CD4-positive, alpha-beta T cell treated with Interleukin-10 for 1 hour (primary cell): ENCODE measurements around the gene GLT1D1.
"Not testable (repeated sequence)": the region's sequence is repeated elsewhere in the genome, so short reads cannot be mapped to it uniquely, and the experiment has no call there.

Experiments
- DNase-seq: peaks from one replicate; pipeline ENCODE4 v3.0.0-alpha.2; 2020

GLT1D1 gene

GRCh38 chr12:128852885-128853599 lies at the start of gene GLT1D1:
TSS of gene GLT1D1 (plus strand) at chr12:128853478. CDS start at chr12:128853582, 104 bp downstream.
- no peak for DNase-seq

GRCh38 chr12:128803788-128804187 lies 49.5 kb upstream of the GLT1D1 start:
- no peak for DNase-seq

- no peak for DNase-seq
These were observed 48.5 kb upstream of the GLT1D1 start for GRCh38 chr12:128804762-128805161.

- DNase-seq = not testable (repeated sequence)
These were observed 47.9 kb upstream of the GLT1D1 start for GRCh38 chr12:128805406-128805805.

GRCh38 chr12:128806573-128806972 lies 46.7 kb upstream of the GLT1D1 start:
- DNase-seq = no peak

DNA sequence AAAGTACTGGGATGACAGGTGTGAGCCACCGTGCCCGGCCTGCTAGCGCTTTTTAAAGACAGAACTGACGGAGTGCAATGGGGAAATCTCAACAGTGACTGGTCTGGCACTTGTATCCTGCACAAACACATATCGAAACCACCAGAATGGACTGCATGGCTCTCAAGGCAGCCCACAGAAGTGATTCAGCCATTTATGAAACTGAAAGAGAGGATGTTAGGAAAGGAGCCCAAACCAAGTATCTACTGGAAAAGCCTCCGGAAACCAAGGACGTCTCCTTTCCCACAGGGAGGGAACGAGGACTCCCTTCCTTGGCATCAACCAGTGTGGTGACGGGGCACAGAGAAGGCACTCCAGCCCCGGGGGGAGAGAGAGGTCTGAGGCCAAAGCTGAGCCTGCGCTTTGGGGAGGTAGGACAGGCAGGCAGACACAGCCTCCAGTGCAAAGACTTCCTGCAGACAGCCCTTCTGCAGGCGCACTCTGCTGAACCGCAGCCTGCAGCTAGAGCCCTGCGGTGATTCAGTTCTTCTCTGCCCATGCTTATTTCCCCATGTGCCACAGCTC lies 46.0 kb upstream of the GLT1D1 start:
- DNase-seq = no peak

- DNase-seq = no peak
These were observed 44.6 kb upstream of the GLT1D1 start for GRCh38 chr12:128808651-128809050.

DNA sequence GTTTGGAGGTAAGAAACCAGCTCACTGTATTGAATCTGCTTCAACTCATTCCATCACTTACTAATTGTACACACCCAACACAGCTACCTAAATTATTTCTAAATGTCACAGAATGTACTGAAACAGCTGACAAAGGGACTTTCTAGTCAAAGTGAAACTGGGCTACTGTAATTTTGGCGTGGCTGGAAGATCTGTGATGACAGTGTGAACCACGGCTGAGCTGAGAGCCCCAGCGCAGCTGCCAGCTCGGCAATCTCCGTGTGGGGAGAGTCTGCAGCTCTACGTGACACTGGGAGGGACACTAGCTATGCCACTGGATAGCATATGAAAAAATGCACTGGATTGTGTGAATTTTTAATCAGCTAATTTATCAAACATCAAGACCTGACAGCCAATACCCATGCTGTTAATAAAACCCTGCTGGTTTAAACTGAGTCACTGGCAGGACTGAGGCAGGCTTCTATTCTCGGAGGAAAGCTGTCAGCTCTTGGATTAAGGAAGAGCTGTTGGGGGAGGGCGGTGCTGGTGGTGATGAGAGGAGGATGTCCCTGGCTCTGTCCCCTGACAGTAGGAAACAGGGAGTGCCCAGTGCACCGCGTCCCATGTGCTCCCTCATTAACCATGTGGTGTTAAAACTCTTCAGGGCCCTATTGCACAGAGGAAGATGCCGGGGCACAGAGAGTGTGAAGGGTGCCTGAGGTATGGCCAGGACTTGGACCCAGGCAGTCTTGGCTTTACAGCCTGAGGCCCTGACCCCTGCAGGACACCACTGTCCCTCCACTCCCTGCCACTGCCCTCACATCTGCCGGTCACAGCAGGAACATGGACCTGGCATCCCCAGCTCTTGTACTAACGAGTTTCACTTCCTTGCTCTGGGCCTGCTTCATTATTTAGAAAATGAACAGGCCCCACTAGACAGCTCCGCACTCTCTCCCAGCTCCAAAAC lies 42.8 kb upstream of the GLT1D1 start:
- DNase-seq = peak; percentile 34

DNA sequence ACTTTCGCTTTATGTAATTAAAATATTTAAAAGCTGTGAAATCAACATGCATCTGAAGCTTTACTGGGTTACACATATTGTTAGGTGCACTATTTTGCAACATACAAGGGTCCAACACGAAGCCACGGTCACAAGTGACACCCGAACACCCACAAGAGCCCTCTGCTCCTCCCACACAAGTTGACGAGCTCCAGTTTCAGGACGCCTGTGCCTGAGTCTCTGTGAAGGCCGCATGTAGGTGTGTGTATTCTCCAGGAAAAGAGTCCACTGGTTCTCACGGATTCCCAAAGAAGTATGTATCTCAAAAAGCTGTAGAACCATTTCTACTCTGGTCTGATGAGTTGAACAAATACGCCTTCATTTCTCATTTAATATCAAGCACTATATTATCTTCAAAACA lies 41.5 kb upstream of the GLT1D1 start:
- DNase-seq = peak; percentile 38

GRCh38 chr12:128813392-128813791 lies 39.9 kb upstream of the GLT1D1 start:
- DNase-seq = no peak

GRCh38 chr12:128813883-128814282 lies 39.4 kb upstream of the GLT1D1 start:
- no peak for DNase-seq

DNA sequence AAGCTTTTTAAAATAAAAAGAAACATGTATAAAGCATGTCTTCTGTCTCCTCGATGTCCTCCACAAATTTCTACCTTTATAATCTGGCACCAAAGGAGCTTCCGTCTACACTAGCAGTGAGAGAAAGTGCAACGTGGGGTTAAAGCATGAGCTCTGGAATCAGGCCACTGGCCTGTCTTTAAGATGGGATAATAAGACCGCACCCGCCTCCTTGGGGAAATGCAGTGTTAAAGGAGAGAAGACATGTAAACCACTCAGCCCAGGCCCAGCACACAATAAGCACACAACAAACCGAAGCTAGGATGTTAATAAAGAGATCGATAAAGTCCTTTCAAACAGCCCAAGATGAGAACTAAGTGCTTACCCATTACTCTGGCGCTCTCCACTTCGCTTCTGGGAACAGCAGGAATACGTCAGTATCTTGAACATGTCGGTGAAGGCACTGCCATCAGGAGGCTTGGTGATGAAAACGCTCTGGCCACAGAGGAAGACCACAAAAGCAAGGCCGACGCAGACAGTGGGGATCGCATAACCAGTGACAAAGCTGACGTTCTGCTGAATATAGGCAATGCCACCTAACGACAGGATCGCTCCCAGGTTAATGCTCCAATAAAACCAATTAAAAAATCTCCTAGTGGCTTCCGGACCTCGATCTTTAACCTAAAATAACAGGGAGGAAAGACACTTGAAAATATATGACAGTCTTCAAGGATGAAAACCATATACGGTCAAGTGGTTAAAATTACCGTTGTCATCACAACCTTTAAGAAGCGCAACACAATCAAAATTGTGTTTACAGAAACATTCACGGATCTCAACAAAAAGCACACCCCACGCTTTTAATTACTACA lies 38.6 kb upstream of the GLT1D1 start:
- DNase-seq = no peak

GRCh38 chr12:128815779-128816642 lies 37.3 kb upstream of the GLT1D1 start:
- no peak for DNase-seq

GRCh38 chr12:128816643-128816920 lies 36.7 kb upstream of the GLT1D1 start:
- DNase-seq = no peak

DNA sequence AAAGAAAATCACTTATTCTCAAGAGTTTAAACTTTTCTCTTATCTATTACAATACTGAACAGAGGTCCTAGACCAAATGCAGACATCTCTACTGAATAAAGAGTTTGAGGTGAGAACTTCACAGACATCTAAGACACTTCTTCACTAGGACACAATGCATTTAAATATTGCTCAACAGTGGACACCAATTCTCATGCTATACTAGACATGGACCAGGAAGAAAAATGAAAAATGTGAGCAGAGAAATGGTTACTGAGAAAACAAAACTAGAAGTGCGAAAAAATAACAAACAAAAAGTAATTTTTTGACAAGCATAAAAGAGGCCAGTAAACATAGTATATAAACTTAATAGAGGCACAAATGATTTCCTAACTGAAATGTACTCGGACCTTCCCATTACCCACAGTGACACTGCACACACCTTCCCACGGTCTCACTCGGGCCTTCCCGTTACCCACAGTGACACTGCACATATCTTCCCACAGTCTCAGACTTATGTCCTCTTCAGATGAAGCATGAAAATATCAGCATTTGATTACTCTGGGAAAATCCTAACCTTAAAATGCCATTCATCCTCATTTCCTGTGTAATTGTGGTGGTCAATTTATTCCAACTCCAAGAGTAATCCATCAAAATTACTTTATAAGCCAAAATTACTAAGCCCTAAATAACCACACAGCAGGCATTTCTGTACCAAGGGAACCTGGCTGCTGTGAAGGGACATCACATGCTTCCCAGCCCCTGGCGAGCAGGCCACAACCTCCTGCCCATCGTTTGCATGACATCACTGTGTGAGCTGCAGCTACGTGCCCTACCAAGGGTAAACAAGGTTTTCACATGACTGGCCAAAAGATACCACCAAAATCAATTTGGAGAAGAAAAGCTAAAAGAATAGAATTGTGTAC lies 35.9 kb upstream of the GLT1D1 start:
- peak; percentile 31 for DNase-seq

DNA sequence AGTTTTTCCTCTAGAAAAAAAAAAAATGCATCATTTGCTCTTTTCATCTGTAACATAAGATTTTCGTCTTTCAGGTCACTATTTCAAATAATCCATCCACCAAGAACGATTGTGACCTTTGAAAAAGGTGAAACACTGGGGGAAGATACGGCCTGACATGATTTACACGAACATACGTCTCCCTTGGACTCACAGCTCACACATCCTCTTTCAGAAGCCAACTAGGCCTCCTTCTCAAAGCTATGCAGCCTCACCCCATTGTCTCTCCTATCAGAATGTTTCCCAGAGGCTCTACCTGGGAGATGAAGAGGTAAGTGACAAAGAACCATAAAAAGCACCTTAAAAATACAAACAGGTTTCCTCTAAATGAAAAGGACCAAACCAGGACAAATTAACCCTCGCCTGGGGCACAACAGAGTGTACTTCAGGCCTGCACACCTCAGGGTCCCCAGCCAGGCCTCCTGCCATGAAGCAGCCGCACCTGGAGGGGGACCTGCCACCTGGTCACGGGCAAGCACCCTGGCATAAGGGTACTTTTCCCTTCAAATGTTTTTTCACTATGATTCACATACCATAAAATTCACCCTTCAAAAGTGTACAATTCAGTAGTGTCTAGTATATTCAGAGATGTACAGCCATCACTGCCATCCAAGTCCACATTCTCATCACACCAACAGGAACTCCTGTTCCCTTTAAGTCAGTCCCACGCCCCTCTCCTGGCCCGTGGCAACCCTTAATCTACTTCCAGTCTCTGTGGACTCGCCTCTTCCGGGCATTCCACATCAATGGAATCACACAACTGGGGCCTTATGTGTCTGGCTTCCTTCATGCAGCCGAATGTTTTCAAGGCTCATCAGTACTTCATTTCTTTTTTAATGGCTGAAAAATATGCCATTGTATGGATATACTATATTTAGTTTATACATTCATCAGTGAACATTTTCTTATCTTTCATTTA lies 34.9 kb upstream of the GLT1D1 start:
- no peak for DNase-seq

DNA sequence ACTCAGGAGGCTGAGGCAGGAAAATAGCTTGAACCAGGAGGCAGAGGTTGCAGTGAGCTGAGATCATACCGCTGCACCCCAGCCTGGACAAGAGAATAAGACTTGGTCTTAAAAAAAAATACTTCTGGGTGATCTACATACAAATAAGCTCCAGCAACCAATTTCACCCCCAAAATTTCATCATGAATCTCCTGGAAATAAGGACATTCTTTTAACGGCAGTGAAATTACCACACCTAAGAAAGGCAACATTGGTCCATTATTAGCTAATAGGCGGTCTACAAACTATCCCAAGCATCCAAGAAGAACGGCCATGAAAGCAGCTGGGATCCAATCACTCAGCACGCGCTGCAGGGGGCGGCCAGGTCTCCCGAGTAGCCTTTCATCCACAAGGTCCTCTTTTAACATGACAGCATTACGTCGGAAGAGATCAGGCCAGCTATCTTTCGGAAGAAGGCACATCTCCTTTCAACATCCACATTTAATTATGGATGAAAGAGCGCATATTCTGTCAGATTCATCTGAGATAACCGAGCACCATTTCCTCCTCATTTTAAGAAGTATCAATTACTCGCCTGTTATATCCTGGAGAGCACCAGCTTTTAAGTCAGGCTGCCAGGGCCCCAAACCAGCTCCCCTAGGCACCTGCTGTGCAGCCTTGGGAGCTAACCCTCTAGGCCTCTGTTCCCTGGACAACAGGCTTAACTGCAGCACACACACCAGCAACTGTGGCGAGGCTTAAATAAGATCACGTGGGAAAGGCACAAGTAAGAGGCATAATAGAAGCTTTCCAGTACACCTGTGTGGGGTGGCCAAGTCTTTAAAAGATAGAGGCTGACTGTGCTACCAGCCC lies 33.8 kb upstream of the GLT1D1 start:
- no peak for DNase-seq

DNA sequence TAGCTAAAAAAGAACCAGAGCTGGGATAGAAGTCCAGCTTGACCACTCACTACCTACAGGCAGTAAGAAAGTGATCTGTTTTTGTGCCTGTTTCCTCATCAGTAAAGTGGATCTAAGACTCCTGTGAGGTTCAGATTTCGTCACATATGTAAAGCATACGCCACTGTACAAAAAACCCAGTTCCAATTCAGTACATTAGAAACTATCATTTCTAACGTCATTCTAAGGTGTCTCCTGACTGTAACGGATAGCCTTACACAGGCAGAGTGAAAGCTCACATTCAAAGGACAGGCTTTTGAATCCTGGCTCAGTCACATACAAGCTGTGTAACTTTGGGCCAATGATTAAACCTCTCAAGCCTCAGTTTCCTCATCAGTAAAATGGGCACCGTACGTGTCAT lies 33.0 kb upstream of the GLT1D1 start:
- DNase-seq = no peak
